ENCODE measurements around the gene CPNE4. TPM values are rescaled to one million over a fixed set of nuclear protein-coding genes. Genes with fewer than 3 reads are reported as not detected.

CPNE4 gene
- total RNA-seq, 2 donors from 2014 or later = 0.17 to 0.65 TPM

GRCh38 chr3:131821191-131821762 is 213.5 kb downstream of the CPNE4 start:
- ATAC-seq (replicated peaks in 1 of 2) (no peak), DNase-seq (no peak)
- H3K9me3 Mint-ChIP-seq = no peaks in the 10 kb centered on the region
- no peaks in the 10 kb centered on the region for H3K36me3 Mint-ChIP-seq (ENCODE audit: insufficient read depth in 2 of 2)
- no peaks in the 10 kb centered on the region for H3K4me1 Mint-ChIP-seq (ENCODE audit: low read depth)
- no peak overlapping the region for H3K4me3 Mint-ChIP-seq
- H3K27ac Mint-ChIP-seq = no peak overlapping the region
- H3K27me3 Mint-ChIP-seq (ENCODE audit: low read depth) = peaks cover 11% of the 10 kb centered on the region

- no peak for DNase-seq
- ATAC-seq (replicated peaks in 1 of 2) = no peak
- H3K27ac Mint-ChIP-seq = no peak overlapping the region
- H3K36me3 Mint-ChIP-seq (ENCODE audit: insufficient read depth in 2 of 2) = no peaks in the 10 kb centered on the region
- H3K9me3 Mint-ChIP-seq = no peaks in the 10 kb centered on the region
- H3K4me3 Mint-ChIP-seq = no peak overlapping the region
- no peaks in the 10 kb centered on the region for H3K27me3 Mint-ChIP-seq (ENCODE audit: low read depth)
- no peaks in the 10 kb centered on the region for H3K4me1 Mint-ChIP-seq (ENCODE audit: low read depth)
Observed at GRCh38 chr3:131819381-131820055, 215.3 kb downstream of the CPNE4 start.

GRCh38 chr3:131812433-131812832 is 222.4 kb downstream of the CPNE4 start:
- DNase-seq = no peak
- H3K27me3 Mint-ChIP-seq (ENCODE audit: low read depth) = peaks cover 16% of the 10 kb centered on the region
- H3K36me3 Mint-ChIP-seq (ENCODE audit: insufficient read depth in 2 of 2) = no peaks in the 10 kb centered on the region
- H3K27ac Mint-ChIP-seq = no peak overlapping the region
- no peaks in the 10 kb centered on the region for H3K9me3 Mint-ChIP-seq
- H3K4me3 Mint-ChIP-seq = no peak overlapping the region
- no peaks in the 10 kb centered on the region for H3K4me1 Mint-ChIP-seq (ENCODE audit: low read depth)
- no peak for ATAC-seq (replicated peaks in 1 of 2)

DNA sequence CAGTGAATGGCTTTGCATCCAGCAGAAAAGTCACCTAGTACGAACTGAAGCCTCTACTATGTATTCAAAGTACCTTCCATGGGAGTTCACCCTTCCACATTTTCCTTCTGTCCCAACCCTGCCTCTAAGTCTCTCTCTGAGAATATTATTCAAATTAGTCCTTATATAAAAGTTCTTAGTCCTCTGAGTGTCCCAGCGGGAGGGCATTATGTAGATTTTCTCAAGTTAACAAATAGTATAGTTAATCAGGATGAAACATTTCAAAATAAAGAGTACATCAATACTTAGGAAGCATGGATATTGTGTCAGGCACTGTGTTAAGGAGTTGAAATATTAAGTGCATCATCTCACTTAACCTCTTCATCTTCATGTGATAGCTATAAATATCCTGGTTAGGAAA is 223.3 kb downstream of the CPNE4 start:
- H3K4me3 Mint-ChIP-seq = no peak overlapping the region
- H3K27ac Mint-ChIP-seq = no peak overlapping the region
- DNase-seq = no peak
- H3K9me3 Mint-ChIP-seq = no peaks in the 10 kb centered on the region
- no peaks in the 10 kb centered on the region for H3K4me1 Mint-ChIP-seq (ENCODE audit: low read depth)
- no peak for ATAC-seq (replicated peaks in 1 of 2)
- H3K36me3 Mint-ChIP-seq (ENCODE audit: insufficient read depth in 2 of 2) = no peaks in the 10 kb centered on the region
- peaks cover 16% of the 10 kb centered on the region for H3K27me3 Mint-ChIP-seq (ENCODE audit: low read depth)

GRCh38 chr3:131807822-131808221 is 227.0 kb downstream of the CPNE4 start:
- no peaks in the 10 kb centered on the region for H3K9me3 Mint-ChIP-seq
- H3K27me3 Mint-ChIP-seq (ENCODE audit: low read depth) = peaks cover 16% of the 10 kb centered on the region
- ATAC-seq (replicated peaks in 1 of 2) (no peak), DNase-seq (no peak)
- H3K36me3 Mint-ChIP-seq (ENCODE audit: insufficient read depth in 2 of 2) = no peaks in the 10 kb centered on the region
- no peak overlapping the region for H3K4me3 Mint-ChIP-seq
- no peak overlapping the region for H3K27ac Mint-ChIP-seq
- no peaks in the 10 kb centered on the region for H3K4me1 Mint-ChIP-seq (ENCODE audit: low read depth)

DNA sequence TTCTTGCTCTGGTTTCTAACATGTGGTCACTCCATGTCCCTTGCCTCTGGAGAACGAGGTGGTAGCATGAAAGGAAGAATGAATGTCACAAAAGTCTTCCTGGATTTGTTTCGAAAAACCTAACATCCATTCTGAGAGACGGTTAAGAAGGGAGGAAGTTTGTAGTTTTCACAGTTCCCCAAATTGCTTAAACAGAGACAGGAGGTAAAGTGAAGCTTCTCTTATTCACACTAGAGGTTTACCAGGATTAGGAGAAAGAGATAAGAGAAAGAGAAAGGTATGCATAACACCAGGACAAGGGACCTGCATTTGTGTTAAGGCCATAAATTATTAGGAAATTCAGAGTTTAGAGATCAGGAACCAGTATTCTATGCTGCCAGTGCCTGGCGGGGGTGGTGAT is 228.1 kb downstream of the CPNE4 start:
- Mint-ChIP-seq H3K4me3 (no peak overlapping the region), H3K36me3 (ENCODE audit: insufficient read depth in 2 of 2) (no peaks in the 10 kb centered on the region), H3K27me3 (ENCODE audit: low read depth) (peaks cover 15% of the 10 kb centered on the region), H3K4me1 (ENCODE audit: low read depth) (no peaks in the 10 kb centered on the region), H3K27ac (no peak overlapping the region), H3K9me3 (no peaks in the 10 kb centered on the region)
- no peak for DNase-seq
- no peak for ATAC-seq (replicated peaks in 1 of 2)

DNA sequence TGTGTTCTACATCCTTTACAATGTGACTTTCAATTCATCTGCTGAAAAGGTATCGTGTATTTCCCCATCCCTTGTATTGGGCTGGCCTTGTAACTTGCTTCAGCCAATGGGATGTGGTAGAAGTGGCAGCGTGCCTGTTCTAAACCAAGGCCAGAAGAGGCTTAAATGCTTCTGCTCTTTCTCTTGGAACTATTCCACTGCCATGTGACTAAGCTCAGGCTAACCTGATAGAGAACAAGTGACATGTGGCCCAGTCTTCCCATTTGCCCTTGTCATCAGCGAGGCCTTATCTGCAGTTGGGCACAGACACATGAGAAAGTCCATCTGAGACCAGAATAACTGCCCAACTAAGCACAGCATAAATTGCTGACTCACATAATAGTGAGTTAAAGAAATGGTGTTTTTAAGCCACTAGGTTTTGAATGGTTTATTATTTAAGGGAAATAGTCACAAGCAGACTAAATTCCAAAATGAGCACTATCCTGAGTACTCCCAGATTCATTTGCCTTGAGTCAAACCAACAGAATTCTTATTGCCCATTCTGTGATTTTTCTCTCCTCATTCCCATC is 230.2 kb downstream of the CPNE4 start:
- H3K4me3 Mint-ChIP-seq = no peak overlapping the region
- H3K27ac Mint-ChIP-seq = no peak overlapping the region
- no peak for ATAC-seq (replicated peaks in 1 of 2)

DNA sequence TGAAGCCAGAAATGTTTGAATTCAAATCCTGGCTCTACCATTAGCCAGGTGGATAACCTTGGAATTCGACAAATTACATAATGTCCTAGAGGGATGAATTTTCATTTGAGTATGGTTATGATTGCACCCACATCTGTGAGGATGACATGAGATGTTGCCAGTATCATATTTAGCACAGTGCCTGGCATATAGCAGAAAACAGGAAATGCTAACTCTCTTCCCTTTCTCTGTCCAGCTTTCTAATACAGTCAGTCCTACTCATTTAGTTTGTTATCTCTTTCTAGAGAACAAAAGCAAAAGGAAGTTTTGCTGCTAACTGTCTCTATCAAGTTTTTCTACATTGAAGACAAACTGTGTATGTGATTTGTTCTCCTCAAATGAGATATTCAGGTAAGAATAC is 231.7 kb downstream of the CPNE4 start:
- H3K4me3 Mint-ChIP-seq = no peak overlapping the region
- H3K27ac Mint-ChIP-seq = peak overlapping the region; percentile 5
- DNase-seq = no peak
- H3K4me1 Mint-ChIP-seq (ENCODE audit: low read depth) = no peaks in the 10 kb centered on the region
- H3K36me3 Mint-ChIP-seq (ENCODE audit: insufficient read depth in 2 of 2) = no peaks in the 10 kb centered on the region
- H3K27me3 Mint-ChIP-seq (ENCODE audit: low read depth) = peaks cover 11% of the 10 kb centered on the region
- ATAC-seq (replicated peaks in 1 of 2) = no peak
- H3K9me3 Mint-ChIP-seq = no peaks in the 10 kb centered on the region

More for the DNA sequence above, 230.2 kb downstream of the CPNE4 start:
- no peaks in the 10 kb centered on the region for H3K4me1 Mint-ChIP-seq (ENCODE audit: low read depth)
- H3K27me3 Mint-ChIP-seq (ENCODE audit: low read depth) = peaks cover 13% of the 10 kb centered on the region
- no peak for DNase-seq
- H3K9me3 Mint-ChIP-seq = no peaks in the 10 kb centered on the region
- H3K36me3 Mint-ChIP-seq (ENCODE audit: insufficient read depth in 2 of 2) = no peaks in the 10 kb centered on the region

DNA sequence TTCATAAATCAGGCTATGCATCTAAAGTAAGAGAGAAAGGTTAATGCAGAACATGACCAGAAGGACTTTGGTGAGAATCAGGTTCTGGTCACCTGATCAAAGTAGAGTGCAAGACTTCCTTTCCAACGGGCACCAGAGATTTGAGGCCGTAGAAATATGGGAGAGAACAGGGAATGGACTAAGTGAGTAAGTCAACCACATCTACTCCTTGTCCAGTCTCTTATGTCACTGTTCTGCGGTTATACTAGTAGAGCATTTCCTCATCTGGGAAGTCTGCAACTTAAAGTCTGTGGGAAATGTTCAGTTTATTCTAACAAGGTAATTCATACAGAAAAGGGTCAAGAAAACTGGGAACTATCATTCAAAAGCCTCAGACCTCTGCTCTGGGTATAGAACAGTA is 232.8 kb downstream of the CPNE4 start:
- no peak overlapping the region for H3K4me3 Mint-ChIP-seq
- peaks cover 11% of the 10 kb centered on the region for H3K27me3 Mint-ChIP-seq (ENCODE audit: low read depth)
- no peak for ATAC-seq (replicated peaks in 1 of 2)
- no peaks in the 10 kb centered on the region for H3K4me1 Mint-ChIP-seq (ENCODE audit: low read depth)
- H3K9me3 Mint-ChIP-seq = no peaks in the 10 kb centered on the region
- no peak for DNase-seq
- no peak overlapping the region for H3K27ac Mint-ChIP-seq
- no peaks in the 10 kb centered on the region for H3K36me3 Mint-ChIP-seq (ENCODE audit: insufficient read depth in 2 of 2)

DNA sequence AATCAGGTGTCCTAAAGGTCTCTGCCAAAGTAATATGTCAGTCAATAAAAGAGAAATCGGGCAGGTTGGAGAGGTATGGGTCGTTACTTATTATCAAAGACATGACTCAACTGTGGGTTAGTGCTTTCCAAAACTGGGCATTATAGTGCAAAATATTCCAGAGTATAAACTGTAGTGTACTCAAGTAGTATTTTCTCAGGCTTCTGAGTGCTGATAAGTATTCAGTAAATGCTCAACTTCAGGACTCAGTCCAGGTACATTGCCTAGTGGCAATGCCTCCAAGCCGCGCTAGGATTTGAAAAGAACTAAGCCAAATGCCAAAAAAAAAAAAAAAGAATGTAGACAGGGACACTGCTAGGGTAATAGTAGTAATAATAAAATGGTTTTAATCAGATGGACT is 233.2 kb downstream of the CPNE4 start:
- H3K4me3 Mint-ChIP-seq = no peak overlapping the region
- H3K27ac Mint-ChIP-seq = no peak overlapping the region
- DNase-seq = no peak
- peaks cover 13% of the 10 kb centered on the region for H3K27me3 Mint-ChIP-seq (ENCODE audit: low read depth)
- H3K9me3 Mint-ChIP-seq = no peaks in the 10 kb centered on the region
- H3K4me1 Mint-ChIP-seq (ENCODE audit: low read depth) = peaks cover 4% of the 10 kb centered on the region
- ATAC-seq (replicated peaks in 1 of 2) = no peak
- H3K36me3 Mint-ChIP-seq (ENCODE audit: insufficient read depth in 2 of 2) = no peaks in the 10 kb centered on the region

DNA sequence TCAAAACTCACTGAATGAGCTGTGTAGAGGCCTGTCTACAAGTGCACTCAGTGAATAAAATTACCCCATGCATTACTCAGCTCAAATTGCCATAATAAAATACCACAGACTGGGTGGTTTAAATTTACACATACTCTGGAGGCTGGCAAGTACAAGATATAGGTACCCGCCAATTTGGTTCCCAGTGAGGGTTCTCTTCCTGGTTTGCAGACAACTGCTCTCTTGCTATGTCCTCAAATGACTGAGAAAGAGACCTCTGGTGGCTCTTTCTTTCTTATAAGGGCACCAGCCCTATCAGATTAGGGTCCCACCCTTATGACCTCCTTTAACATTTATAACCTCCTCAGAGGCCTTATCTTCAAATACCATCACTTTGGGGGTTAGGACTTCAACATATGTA is 237.0 kb downstream of the CPNE4 start:
- peaks cover 45% of the 10 kb centered on the region for H3K27me3 Mint-ChIP-seq (ENCODE audit: low read depth)
- H3K27ac Mint-ChIP-seq = no peak overlapping the region
- ATAC-seq (replicated peaks in 1 of 2) = no peak
- no peaks in the 10 kb centered on the region for H3K36me3 Mint-ChIP-seq (ENCODE audit: insufficient read depth in 2 of 2)
- no peaks in the 10 kb centered on the region for H3K9me3 Mint-ChIP-seq
- no peak overlapping the region for H3K4me3 Mint-ChIP-seq
- no peak for DNase-seq
- peaks cover 9% of the 10 kb centered on the region for H3K4me1 Mint-ChIP-seq (ENCODE audit: low read depth)

DNA sequence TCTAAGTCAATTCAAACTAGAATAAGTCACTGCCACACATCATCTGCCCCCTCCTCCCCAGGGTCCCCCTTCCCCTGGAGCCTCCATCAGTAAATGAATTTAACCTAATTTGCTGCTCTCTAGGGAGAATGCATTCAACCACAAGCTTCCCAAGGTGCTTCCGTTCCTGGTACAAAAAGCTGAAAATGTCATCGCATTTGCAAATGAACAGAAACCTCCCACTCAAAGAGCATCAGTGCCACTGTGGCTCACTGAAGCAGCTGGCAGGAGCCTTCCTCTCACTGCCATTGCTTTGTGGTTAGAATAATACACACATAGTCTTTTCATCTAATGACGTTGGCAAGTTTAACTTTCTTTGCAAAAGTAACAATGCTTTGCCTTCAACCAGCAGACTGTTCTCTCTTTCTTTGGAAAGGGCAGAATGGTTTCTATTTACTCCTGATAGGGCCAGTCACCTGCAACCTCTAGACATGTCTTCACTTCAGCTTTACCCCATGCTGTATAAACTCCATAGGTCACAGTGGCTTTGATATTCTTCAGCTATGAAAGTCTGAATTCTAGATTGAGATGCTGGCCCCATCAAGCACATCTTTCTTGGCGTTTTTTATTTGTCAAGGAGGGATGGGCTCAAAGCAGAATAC is 238.1 kb downstream of the CPNE4 start:
- H3K4me1 Mint-ChIP-seq (ENCODE audit: low read depth) = peaks cover 9% of the 10 kb centered on the region
- no peak overlapping the region for H3K4me3 Mint-ChIP-seq
- no peaks in the 10 kb centered on the region for H3K9me3 Mint-ChIP-seq
- H3K27ac Mint-ChIP-seq = no peak overlapping the region
- no peaks in the 10 kb centered on the region for H3K36me3 Mint-ChIP-seq (ENCODE audit: insufficient read depth in 2 of 2)
- ATAC-seq (replicated peaks in 1 of 2) (peak; percentile 34 to 64), DNase-seq (no peak)
- peaks cover 38% of the 10 kb centered on the region for H3K27me3 Mint-ChIP-seq (ENCODE audit: low read depth)

DNA sequence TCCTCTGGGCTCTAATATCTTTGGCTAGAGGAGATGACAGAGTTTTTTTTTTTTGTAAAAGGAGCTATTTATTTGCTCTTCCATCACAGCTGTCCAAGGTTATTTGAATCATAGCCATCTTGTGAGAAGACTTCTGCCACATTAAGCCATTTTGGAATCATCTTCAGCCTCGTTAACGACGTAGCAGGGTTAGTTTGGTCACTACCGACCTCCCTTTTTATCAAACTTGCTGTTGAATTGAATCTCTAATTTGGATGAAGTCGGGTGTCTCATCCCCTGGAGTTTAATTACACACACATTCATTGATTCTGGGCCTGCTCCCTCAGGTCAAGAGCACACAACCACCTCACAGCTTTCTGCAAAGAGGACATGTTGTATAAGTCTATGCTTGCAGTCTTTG is 238.7 kb downstream of the CPNE4 start:
- DNase-seq (no peak), ATAC-seq (replicated peaks in 1 of 2) (no peak)
- H3K4me3 Mint-ChIP-seq = no peak overlapping the region
- H3K4me1 Mint-ChIP-seq (ENCODE audit: low read depth) = peaks cover 9% of the 10 kb centered on the region
- no peak overlapping the region for H3K27ac Mint-ChIP-seq
- no peaks in the 10 kb centered on the region for H3K36me3 Mint-ChIP-seq (ENCODE audit: insufficient read depth in 2 of 2)
- H3K27me3 Mint-ChIP-seq (ENCODE audit: low read depth) = peaks cover 35% of the 10 kb centered on the region
- H3K9me3 Mint-ChIP-seq = no peaks in the 10 kb centered on the region
